ENCODE results near the gene RASA2. TPM values are rescaled to one million over a fixed set of nuclear protein-coding genes. Genes with fewer than 3 reads are reported as not detected.

The RASA2 gene
- polyA plus RNA-seq, 1 donor from 2014 or later: 37.5 TPM

- Histone ChIP-seq H3K9me3 (ENCODE audit: low read length) (no peaks in the 10 kb centered on the region), H3K4me3 (ENCODE audit: low read length) (no peak overlapping the region), H3K9me2 (ENCODE audit: insufficient read depth, low read length) (no peaks in the 10 kb centered on the region), H3K79me2 (replicated peaks; ENCODE audit: insufficient read depth, low read length) (no peaks in the 10 kb centered on the region), H3K9ac (ENCODE audit: low read length) (no peak overlapping the region), H2AFZ (ENCODE audit: low read depth, low read length) (no peak overlapping the region), H3K27me3 (ENCODE audit: insufficient read depth, low read depth, low read length) (no peaks in the 10 kb centered on the region), H3K4me2 (ENCODE audit: low read length) (no peak overlapping the region), H3K27ac (ENCODE audit: low read length) (no peak overlapping the region), H3K36me3 (ENCODE audit: insufficient read depth, low read length) (peaks cover 5% of the 10 kb centered on the region), H3F3A (ENCODE audit: insufficient read depth, low read length, poor library complexity, severe bottlenecking) (no peaks in the 10 kb centered on the region), H4K20me1 (ENCODE audit: insufficient read depth) (no peaks in the 10 kb centered on the region)
- TF ChIP-seq CTCF (IDR thresholded peaks at IDR 0.05; ENCODE audit: poor library complexity, severe bottlenecking) (peak; percentile 7), MXI1 (conservative IDR thresholded peaks at IDR 0.05; ENCODE audit: poor library complexity, severe bottlenecking) (no peak)
Observed at GRCh38 chr3:141542989-141543388, 56.2 kb downstream of the RASA2 start.

- TF ChIP-seq REST (IDR thresholded peaks at IDR 0.05; ENCODE audit: borderline replicate concordance) (no peak), POLR2AphosphoS5 (IDR thresholded peaks at IDR 0.05) (no peak), MXI1 (conservative IDR thresholded peaks at IDR 0.05; ENCODE audit: poor library complexity, severe bottlenecking) (no peak)
- Histone ChIP-seq H3K9ac (ENCODE audit: low read length) (no peak overlapping the region), H4K20me1 (ENCODE audit: insufficient read depth) (no peaks in the 10 kb centered on the region), H3K9me3 (ENCODE audit: low read length) (no peaks in the 10 kb centered on the region), H3F3A (ENCODE audit: insufficient read depth, low read length, poor library complexity, severe bottlenecking) (no peaks in the 10 kb centered on the region), H3K4me3 (ENCODE audit: low read length) (no peak overlapping the region), H3K79me2 (replicated peaks; ENCODE audit: insufficient read depth, low read length) (no peaks in the 10 kb centered on the region), H3K36me3 (ENCODE audit: insufficient read depth, low read length) (peaks cover 5% of the 10 kb centered on the region), H3K4me2 (ENCODE audit: low read length) (no peak overlapping the region), H3K27ac (ENCODE audit: low read length) (no peak overlapping the region), H3K27me3 (ENCODE audit: insufficient read depth, low read depth, low read length) (no peaks in the 10 kb centered on the region), H3K9me2 (ENCODE audit: insufficient read depth, low read length) (no peaks in the 10 kb centered on the region), H2AFZ (ENCODE audit: low read depth, low read length) (no peak overlapping the region)
Observed at GRCh38 chr3:141544697-141545096, 57.9 kb downstream of the RASA2 start.

GRCh38 chr3:141546081-141546480, 59.3 kb downstream of the RASA2 start:
- peaks cover 5% of the 10 kb centered on the region for H3K36me3 ChIP-seq (ENCODE audit: insufficient read depth, low read length)

More at GRCh38 chr3:141546081-141546480, 59.3 kb downstream of the RASA2 start:
- Histone ChIP-seq H3K9ac (ENCODE audit: low read length) (no peak overlapping the region), H3K79me2 (replicated peaks; ENCODE audit: insufficient read depth, low read length) (no peaks in the 10 kb centered on the region), H3K27me3 (ENCODE audit: insufficient read depth, low read depth, low read length) (no peaks in the 10 kb centered on the region), H4K20me1 (ENCODE audit: insufficient read depth) (no peaks in the 10 kb centered on the region), H3K9me2 (ENCODE audit: insufficient read depth, low read length) (no peaks in the 10 kb centered on the region), H3K4me2 (ENCODE audit: low read length) (no peak overlapping the region), H3K27ac (ENCODE audit: low read length) (no peak overlapping the region), H2AFZ (ENCODE audit: low read depth, low read length) (no peak overlapping the region), H3K9me3 (ENCODE audit: low read length) (no peaks in the 10 kb centered on the region), H3K4me3 (ENCODE audit: low read length) (no peak overlapping the region), H3F3A (ENCODE audit: insufficient read depth, low read length, poor library complexity, severe bottlenecking) (no peaks in the 10 kb centered on the region)
- TF ChIP-seq POLR2AphosphoS5 (IDR thresholded peaks at IDR 0.05) (no peak), EP300 (conservative IDR thresholded peaks at IDR 0.05; ENCODE audit: poor library complexity, severe bottlenecking) (no peak), TAF1 (IDR thresholded peaks at IDR 0.05; ENCODE audit: low read depth) (no peak), EZH2 (IDR thresholded peaks at IDR 0.05; ENCODE audit: borderline replicate concordance, insufficient read depth, low read length, poor library complexity, severe bottlenecking) (no peak), RAD21 (conservative IDR thresholded peaks at IDR 0.05) (no peak), CTCF (IDR thresholded peaks at IDR 0.05; ENCODE audit: poor library complexity, severe bottlenecking) (no peak)
